ENCODE results near the gene FIP1L1. TPM values are rescaled to one million over a fixed set of nuclear protein-coding genes. Genes with fewer than 3 reads are reported as not detected.
"Not testable (repeated sequence)": the region's sequence is repeated elsewhere in the genome, so short reads cannot be mapped to it uniquely, and the experiment has no call there.

Gene FIP1L1, protein sequence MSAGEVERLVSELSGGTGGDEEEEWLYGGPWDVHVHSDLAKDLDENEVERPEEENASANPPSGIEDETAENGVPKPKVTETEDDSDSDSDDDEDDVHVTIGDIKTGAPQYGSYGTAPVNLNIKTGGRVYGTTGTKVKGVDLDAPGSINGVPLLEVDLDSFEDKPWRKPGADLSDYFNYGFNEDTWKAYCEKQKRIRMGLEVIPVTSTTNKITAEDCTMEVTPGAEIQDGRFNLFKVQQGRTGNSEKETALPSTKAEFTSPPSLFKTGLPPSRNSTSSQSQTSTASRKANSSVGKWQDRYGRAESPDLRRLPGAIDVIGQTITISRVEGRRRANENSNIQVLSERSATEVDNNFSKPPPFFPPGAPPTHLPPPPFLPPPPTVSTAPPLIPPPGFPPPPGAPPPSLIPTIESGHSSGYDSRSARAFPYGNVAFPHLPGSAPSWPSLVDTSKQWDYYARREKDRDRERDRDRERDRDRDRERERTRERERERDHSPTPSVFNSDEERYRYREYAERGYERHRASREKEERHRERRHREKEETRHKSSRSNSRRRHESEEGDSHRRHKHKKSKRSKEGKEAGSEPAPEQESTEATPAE
- 51.9 and 52.1 TPM in 2 replicates for total RNA-seq
- 13.8 and 18.9 TPM in 2 replicates for polyA plus RNA-seq
- polyA plus RNA-seq (2011; cell fraction: cytosol; rRNA removed), result 16.3 and 18.9 TPM in 2 replicates
- 41.8 and 52.7 TPM in 2 replicates for polyA plus RNA-seq (2011; cell fraction: nucleus; rRNA removed)
- 32.7 and 37.2 TPM in 2 replicates for polyA plus RNA-seq (2012)
- polyA minus RNA-seq, result 32.4 and 39.8 TPM in 2 replicates
- polyA minus RNA-seq (2011; cell fraction: cytosol; rRNA and poly(A)+ RNA removed), result 15.3 TPM
- 63.9 and 64.7 TPM in 2 replicates for polyA minus RNA-seq (2011; cell fraction: nucleus; rRNA and poly(A)+ RNA removed)
- Bru-seq, nascent RNA, result percentile 96 among the genes with signal in this experiment
- BruChase-seq, experiment 1, labeled RNA remaining after a 6-hour chase, result percentile 97 among the genes with signal in this experiment
- percentile 99 among the genes with signal in this experiment for BruChase-seq, experiment 2, labeled RNA remaining after a 2-hour chase
- long read RNA-seq, transcript FIP1L1-206 (2 exons, 341 nt), result minor isoform, 6 of 124 reads
- long read RNA-seq, transcript FIP1L1-201 (15 exons, 1,878 nt), result major isoform, 10 of 124 reads
- long read RNA-seq, transcript FIP1L1-202 (18 exons, 2,198 nt), result minor isoform, 5 of 124 reads
- long read RNA-seq, partial matches to known transcripts, result 5 of 124 reads
- long read RNA-seq, other reads (novel, unspliced or antisense), result 94 of 124 reads

DNA sequence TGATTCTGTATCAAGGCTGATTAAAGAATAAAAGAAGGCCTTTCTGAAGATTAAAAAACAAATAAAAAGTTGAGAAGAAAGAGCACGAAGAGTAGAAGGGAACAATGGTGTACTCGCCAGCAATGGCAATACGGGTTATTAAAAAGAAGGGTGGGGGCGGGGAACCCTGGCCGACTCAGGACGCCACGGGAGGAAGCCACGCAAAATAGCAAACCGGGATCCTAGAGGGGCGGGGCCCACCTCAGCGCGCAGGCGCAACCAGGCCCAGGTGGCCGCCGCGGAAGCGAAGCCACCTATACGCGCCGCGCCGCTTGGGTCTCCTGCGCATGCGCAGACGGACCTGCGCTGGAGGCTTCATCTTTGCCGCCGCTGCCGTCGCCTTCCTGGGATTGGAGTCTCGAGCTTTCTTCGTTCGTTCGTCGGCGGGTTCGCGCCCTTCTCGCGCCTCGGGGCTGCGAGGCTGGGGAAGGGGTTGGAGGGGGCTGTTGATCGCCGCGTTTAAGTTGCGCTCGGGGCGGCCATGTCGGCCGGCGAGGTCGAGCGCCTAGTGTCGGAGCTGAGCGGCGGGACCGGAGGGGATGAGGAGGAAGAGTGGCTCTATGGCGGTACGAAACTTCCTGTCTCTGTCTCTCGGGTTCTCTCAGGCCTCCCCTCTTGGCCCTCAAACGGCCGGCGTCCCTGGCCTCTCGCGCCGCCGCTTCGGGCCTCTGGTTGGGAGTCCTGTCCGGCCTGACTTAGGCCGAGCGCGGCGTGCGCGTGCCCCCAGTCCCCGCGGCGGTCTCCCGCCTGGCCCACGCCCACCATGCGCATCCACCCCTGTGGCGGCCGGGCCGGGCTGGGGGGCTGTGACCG lies at the start of gene FIP1L1:
TSS of gene FIP1L1 (plus strand) at position 323 of the 852 bp plus-strand sequence. CDS start at position 521, 198 bp downstream.
- no peaks in the 10 kb centered on the region for H3K9me1 ChIP-seq (replicated peaks; ENCODE audit: control insufficient read depth, extremely low read depth, insufficient read depth, low read length)
- DNase-seq (ENCODE audit: low read depth, low spot score), result peak; percentile 95
- ChIA-PET POLR2A (no interaction called here), CTCF (interaction anchor here (1.4 to 1.5 kb wide), 2 partner anchors 12 to 856 kb away, joined by 6 to 9 read pairs; partner anchors contain the start of gene SCFD2)
- intact Hi-C loops (cut with micrococcal nuclease), result loop anchor here (1.0 to 2.0 kb wide), 4 partner anchors 11 to 855 kb away; partner anchors contain the start of gene SCFD2
- FAIRE-seq, result peak; percentile 85
- H3K4me2 ChIP-seq (ENCODE audit: insufficient read depth, low read length), result peak within 1 kb of the TSS; percentile 86
- peak within 1 kb of the TSS; percentile 100 for H2AFZ ChIP-seq (ENCODE audit: low read depth, low read length)
- H3K4me3 ChIP-seq (replicated peaks in 1 of 3; ENCODE audit: insufficient read depth in 1 of 3, low read depth in 1 of 3, low read length in 3 of 3), result peak within 1 kb of the TSS; percentile 82 to 90 (median 88)
- H3K36me3 ChIP-seq (ENCODE audit: control insufficient read depth in 2 of 2, extremely low read depth in 1 of 2, insufficient read depth in 2 of 2, low read length in 2 of 2), result no peaks in the 10 kb centered on the region
- no peaks in the 10 kb centered on the region for H3K9me3 ChIP-seq (replicated peaks; ENCODE audit: control insufficient read depth, insufficient read depth, low read length)
- H3K27ac ChIP-seq (ENCODE audit: insufficient read depth, low read depth, low read length), result peak within 1 kb of the TSS; percentile 67
- TSS peak; percentile 56 for BruUV-seq (replicated peaks)
- dilution Hi-C loops (cut with MboI; ENCODE audit: extremely low pct_ligation_motif_present, low sequenced_read_pairs), result no loop called here
- peak; percentile 95 for TF ChIP-seq POLR2A (IDR thresholded peaks at IDR 0.05; ENCODE audit: low read depth, low read length)
- TF ChIP-seq EZH2 (IDR thresholded peaks at IDR 0.05; ENCODE audit: borderline replicate concordance, low read depth, low read length, severe bottlenecking), result no peak
- TF ChIP-seq FOS (IDR thresholded peaks at IDR 0.05; ENCODE audit: borderline replicate concordance, insufficient read depth, low read length), result no peak
- peak; percentile 89 for TF ChIP-seq POLR2AphosphoS5 (IDR thresholded peaks at IDR 0.05; ENCODE audit: insufficient read depth, low read depth, low read length)
- H3K9ac ChIP-seq (replicated peaks; ENCODE audit: extremely low read depth, insufficient read depth, low read length), result peak within 1 kb of the TSS; percentile 93
- H3K4me1 ChIP-seq (ENCODE audit: control insufficient read depth, extremely low read depth, insufficient read depth, low read length), result peaks cover 13% of the 10 kb centered on the region
- H3K27me3 ChIP-seq (ENCODE audit: control insufficient read depth in 2 of 2, insufficient read depth in 2 of 2, low read length in 2 of 2), result peaks cover 0 to 8% of the 10 kb centered on the region in 2 experiments
- peaks cover 42% of the 10 kb centered on the region for H3K79me2 ChIP-seq (ENCODE audit: control insufficient read depth, insufficient read depth, low read length)
- H4K20me1 ChIP-seq (replicated peaks; ENCODE audit: control insufficient read depth, extremely low read depth, insufficient read depth, low read length), result peaks cover 3% of the 10 kb centered on the region

DNA sequence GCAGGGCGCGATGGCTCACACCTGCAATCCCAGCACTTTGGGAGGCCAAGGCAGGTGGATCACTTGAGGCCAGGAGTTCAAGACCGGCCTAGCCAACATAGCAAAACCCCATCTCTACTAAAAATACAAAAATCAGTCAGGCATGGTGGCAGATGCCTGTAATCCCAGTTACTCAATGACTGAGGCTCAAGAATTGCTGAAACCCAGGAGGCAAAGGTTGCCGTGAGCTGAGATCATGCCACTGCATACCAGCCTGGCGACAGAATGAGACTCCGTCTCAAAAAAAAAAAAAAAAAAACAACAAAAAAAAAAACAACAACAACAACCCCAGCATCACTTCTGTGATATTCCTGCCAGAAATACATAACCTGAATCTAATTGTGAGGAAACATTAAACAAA lies 42.5 kb upstream of the FIP1L1 start:
- CTCF ChIA-PET; H3K27me3 ChIP-seq (ENCODE audit: control insufficient read depth in 2 of 2, insufficient read depth in 2 of 2, low read length in 2 of 2); dilution Hi-C loops (cut with MboI; ENCODE audit: extremely low pct_ligation_motif_present, low sequenced_read_pairs); H3K9me3 ChIP-seq (replicated peaks; ENCODE audit: control insufficient read depth, insufficient read depth, low read length); H3K36me3 ChIP-seq (ENCODE audit: control insufficient read depth in 2 of 2, extremely low read depth in 1 of 2, insufficient read depth in 2 of 2, low read length in 2 of 2); DNase-seq (ENCODE audit: low read depth, low spot score); H3K4me2 ChIP-seq (ENCODE audit: insufficient read depth, low read length); FAIRE-seq; POLR2A ChIA-PET; H3K9ac ChIP-seq (replicated peaks; ENCODE audit: extremely low read depth, insufficient read depth, low read length); H4K20me1 ChIP-seq (replicated peaks; ENCODE audit: control insufficient read depth, extremely low read depth, insufficient read depth, low read length); BruUV-seq (replicated peaks); H3K4me3 ChIP-seq (replicated peaks in 1 of 3; ENCODE audit: insufficient read depth in 1 of 3, low read depth in 1 of 3, low read length in 3 of 3); H3K9me1 ChIP-seq (replicated peaks; ENCODE audit: control insufficient read depth, extremely low read depth, insufficient read depth, low read length); H3K27ac ChIP-seq (ENCODE audit: insufficient read depth, low read depth, low read length); intact Hi-C loops (cut with micrococcal nuclease); H3K79me2 ChIP-seq (ENCODE audit: control insufficient read depth, insufficient read depth, low read length); H2AFZ ChIP-seq (ENCODE audit: low read depth, low read length); H3K4me1 ChIP-seq (ENCODE audit: control insufficient read depth, extremely low read depth, insufficient read depth, low read length): not testable (repeated sequence)

DNA sequence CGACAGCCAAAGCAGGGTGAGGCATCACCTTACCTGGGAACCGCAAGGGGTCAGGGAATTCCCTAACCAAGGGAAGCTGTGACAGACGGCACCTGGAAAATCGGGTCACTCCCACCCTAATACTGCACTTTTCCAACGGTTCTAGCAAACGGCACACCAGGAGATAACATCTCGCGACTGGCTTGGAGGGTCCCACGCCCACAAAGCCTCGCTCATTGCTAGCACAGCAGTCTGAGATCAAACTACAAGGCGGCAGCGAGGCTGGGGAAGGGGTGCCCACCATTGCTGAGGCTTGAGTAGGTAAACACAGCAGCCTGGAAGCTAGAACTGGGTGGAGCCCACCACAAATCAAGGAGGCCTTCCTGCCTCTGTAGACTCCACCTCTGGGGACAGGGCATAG lies 37.3 kb upstream of the FIP1L1 start:
- H3K4me3 ChIP-seq (replicated peaks in 1 of 3; ENCODE audit: insufficient read depth in 1 of 3, low read depth in 1 of 3, low read length in 3 of 3); H3K4me1 ChIP-seq (ENCODE audit: control insufficient read depth, extremely low read depth, insufficient read depth, low read length); H3K9me1 ChIP-seq (replicated peaks; ENCODE audit: control insufficient read depth, extremely low read depth, insufficient read depth, low read length); H3K36me3 ChIP-seq (ENCODE audit: control insufficient read depth in 2 of 2, extremely low read depth in 1 of 2, insufficient read depth in 2 of 2, low read length in 2 of 2); FAIRE-seq; H3K27ac ChIP-seq (ENCODE audit: insufficient read depth, low read depth, low read length); H4K20me1 ChIP-seq (replicated peaks; ENCODE audit: control insufficient read depth, extremely low read depth, insufficient read depth, low read length); intact Hi-C loops (cut with micrococcal nuclease); dilution Hi-C loops (cut with MboI; ENCODE audit: extremely low pct_ligation_motif_present, low sequenced_read_pairs); H3K9me3 ChIP-seq (replicated peaks; ENCODE audit: control insufficient read depth, insufficient read depth, low read length); POLR2A ChIA-PET; BruUV-seq (replicated peaks); H2AFZ ChIP-seq (ENCODE audit: low read depth, low read length); H3K27me3 ChIP-seq (ENCODE audit: control insufficient read depth in 2 of 2, insufficient read depth in 2 of 2, low read length in 2 of 2); DNase-seq (ENCODE audit: low read depth, low spot score); H3K9ac ChIP-seq (replicated peaks; ENCODE audit: extremely low read depth, insufficient read depth, low read length); H3K4me2 ChIP-seq (ENCODE audit: insufficient read depth, low read length); H3K79me2 ChIP-seq (ENCODE audit: control insufficient read depth, insufficient read depth, low read length): not testable (repeated sequence)
- CTCF ChIA-PET, result interaction anchor here (1.3 kb wide), 1 partner anchor 19 kb away, joined by 3 read pairs; no protein-coding TSS in a partner anchor

Measured in endothelial cell of umbilical vein (primary cell).